Mesendoderm (in vitro differentiated cells): Measurements from ENCODE around the gene P2RX1. TPM values are rescaled to one million over a fixed set of nuclear protein-coding genes. Genes with fewer than 3 reads are reported as not detected.
A peak's percentile ranks its signal among the peaks of the same experiment; 100 is the strongest.

Source experiments
- DNase-seq: peaks from one replicate; pipeline ENCODE4 v3.0.0; 2013
- H2AK5ac ChIP-seq: 2 replicates; pipeline ENCODE4 v1.6.1; 2013; ENCODE audit warnings: low read length, inconsistent platforms
- H2BK120ac ChIP-seq: 2 replicates; pipeline ENCODE4 v1.6.1; 2013; ENCODE audit warnings: low read depth, mild to moderate bottlenecking, low read length, moderate library complexity, mixed read lengths
- H2BK15ac ChIP-seq: replicated peaks from 2 replicates; pipeline ENCODE4 v1.6.1; 2013; ENCODE audit warnings: low read depth, mild to moderate bottlenecking, moderate library complexity
- H2BK5ac ChIP-seq: 2 replicates; pipeline ENCODE4 v1.6.1; 2013; ENCODE audit warnings: low read length, inconsistent platforms
- H3K18ac ChIP-seq: 2 replicates; pipeline ENCODE4 v1.6.1; 2013; ENCODE audit warnings: mild to moderate bottlenecking, low read length, mixed read lengths
- H3K23ac ChIP-seq: one replicate; pipeline ENCODE4 v1.6.1; 2013; ENCODE audit warnings: low read length
- H3K27ac ChIP-seq: 2 replicates; pipeline ENCODE4 v1.5.1; 2013; ENCODE audit warnings: low read depth, mild to moderate bottlenecking, inconsistent platforms, low read length, moderate library complexity
- H3K27me3 ChIP-seq: 2 replicates; pipeline ENCODE4 v1.6.1; 2013; ENCODE audit warnings: low read length, control low read depth, mild to moderate bottlenecking, inconsistent platforms; ENCODE audit not compliant: insufficient read depth, poor library complexity
- H3K36me3 ChIP-seq: 2 replicates; pipeline ENCODE4 v1.6.1; 2013; ENCODE audit warnings: low read length, inconsistent platforms; ENCODE audit not compliant: control insufficient read depth, insufficient read depth
- H3K4ac ChIP-seq: one replicate; pipeline ENCODE4 v1.6.1; 2013; ENCODE audit warnings: low read depth, mild to moderate bottlenecking, low read length, moderate library complexity
- H3K4me1 ChIP-seq: 2 replicates; pipeline ENCODE4 v1.6.1; 2013; ENCODE audit warnings: low read depth, low read length, inconsistent platforms; ENCODE audit not compliant: control insufficient read depth
- H3K4me2 ChIP-seq: 2 replicates; pipeline ENCODE4 v1.6.1; 2013; ENCODE audit warnings: low read length
- H3K4me3 ChIP-seq: 2 replicates; pipeline ENCODE4 v1.5.1; 2013; ENCODE audit warnings: mild to moderate bottlenecking, low read length
- H3K56ac ChIP-seq: one replicate; pipeline ENCODE4 v1.6.1; 2013; ENCODE audit warnings: low read length
- H3K79me1 ChIP-seq: 2 replicates; pipeline ENCODE4 v1.6.1; 2013; ENCODE audit warnings: low read length, inconsistent platforms
- H3K79me2 ChIP-seq: 2 replicates; pipeline ENCODE4 v1.6.1; 2013; ENCODE audit warnings: mild to moderate bottlenecking, low read length; ENCODE audit not compliant: control insufficient read depth, insufficient read depth
- H3K9ac ChIP-seq: 2 replicates; pipeline ENCODE4 v1.6.1; 2013; ENCODE audit warnings: low read length, inconsistent platforms
- H4K5ac ChIP-seq: one replicate; pipeline ENCODE4 v1.6.1; 2013; ENCODE audit warnings: low read length
- H4K8ac ChIP-seq: one replicate; pipeline ENCODE4 v1.6.1; 2013; ENCODE audit warnings: low read depth, mild to moderate bottlenecking, control low read depth, low read length, moderate library complexity
- WGBS: extraction: QIAGEN DNeasy Blood & Tissue Kit; methylation state at CpG from one replicate; pipeline ENCODE4 v1.1.7; 2013; ENCODE audit warnings: low lambda C conversion rate, missing lambda C conversion rate; ENCODE audit not compliant: insufficient coverage; ENCODE audit errors: extremely low coverage; 5-methylcytosine and 5-hydroxymethylcytosine counted together
- polyA plus RNA-seq, 2 experiments: library from polyadenylated mRNA; stranded (reverse); fragments of 200-250 nt; gene quantifications; one replicate each; pipeline ENCODE4 v1.2.3, GENCODE V29; 2013

The P2RX1 gene
- 0.03 TPM for polyA plus RNA-seq (2013, experiment 1 of 2)
- polyA plus RNA-seq (2013, experiment 2 of 2): 0.03 TPM

- Histone ChIP-seq H3K23ac (no peak within 1 kb of the TSS), H3K79me2 (no peaks in the 10 kb centered on the region), H4K5ac (no peak within 1 kb of the TSS), H3K36me3 (no peaks in the 10 kb centered on the region), H3K4me3 (no peak within 1 kb of the TSS), H2BK120ac (no peak within 1 kb of the TSS), H3K9ac (no peak within 1 kb of the TSS), H2BK5ac (no peak within 1 kb of the TSS), H2BK15ac (no peak within 1 kb of the TSS), H4K8ac (no peak within 1 kb of the TSS), H3K79me1 (no peaks in the 10 kb centered on the region), H3K27ac (no peak within 1 kb of the TSS), H3K4me1 (no peaks in the 10 kb centered on the region), H2AK5ac (no peak within 1 kb of the TSS), H3K18ac (no peak within 1 kb of the TSS), H3K4me2 (no peak within 1 kb of the TSS), H3K56ac (no peak within 1 kb of the TSS), H3K27me3 (no peaks in the 10 kb centered on the region), H3K4ac (no peak within 1 kb of the TSS)
- DNase-seq: no peak
- WGBS: no CpG with 5 or more reads among the region's 28 CpGs
Measured at GRCh38 chr17:3915995-3916696, at the start of gene P2RX1. Gene P2RX1 (minus strand): TSS chr17:3916465. CDS start chr17:3916225, 240 bp downstream.

- no peaks in the 10 kb centered on the region for H3K79me2 ChIP-seq
- H3K4ac ChIP-seq: no peak overlapping the region
- no peak overlapping the region for H3K23ac ChIP-seq
- H3K56ac ChIP-seq: peak overlapping the region; percentile 80
- H2BK120ac ChIP-seq: no peak overlapping the region
- H3K9ac ChIP-seq: peak overlapping the region; percentile 56
- H2AK5ac ChIP-seq: no peak overlapping the region
- DNase-seq: peak; percentile 90
- H3K27ac ChIP-seq: no peak overlapping the region
- H3K4me3 ChIP-seq: no peak overlapping the region
- H3K4me1 ChIP-seq: peaks cover 4% of the 10 kb centered on the region
- H3K18ac ChIP-seq: peak overlapping the region; percentile 22
- no peak overlapping the region for H2BK5ac ChIP-seq
- H3K79me1 ChIP-seq: no peaks in the 10 kb centered on the region
- peaks cover 7% of the 10 kb centered on the region for H3K27me3 ChIP-seq
- H4K5ac ChIP-seq: no peak overlapping the region
- H3K36me3 ChIP-seq: no peaks in the 10 kb centered on the region
- WGBS: no CpG with 5 or more reads among the region's 17 CpGs
- H4K8ac ChIP-seq: no peak overlapping the region
- H2BK15ac ChIP-seq: no peak overlapping the region
- peak overlapping the region; percentile 59 for H3K4me2 ChIP-seq
Measured at GRCh38 chr17:3965118-3965800, 49.0 kb upstream of the P2RX1 start.

- Histone ChIP-seq H3K4me3 (peak within 1 kb of the TSS; percentile 9), H3K27ac (no peak within 1 kb of the TSS)
Measured at GRCh38 chr17:3964203-3965117, 48.2 kb upstream of the P2RX1 start, which contains the start of gene ATP2A3. Gene ATP2A3 (minus strand): TSS chr17:3964437. CDS start chr17:3964291, 146 bp downstream.

GRCh38 chr17:3963237-3964201 is 47.3 kb upstream of the P2RX1 start:
- H4K8ac ChIP-seq: no peak overlapping the region
- peaks cover 4% of the 10 kb centered on the region for H3K4me1 ChIP-seq
- no peak overlapping the region for H3K56ac ChIP-seq
- H2AK5ac ChIP-seq: no peak overlapping the region
- H3K79me1 ChIP-seq: no peaks in the 10 kb centered on the region
- H2BK5ac ChIP-seq: no peak overlapping the region
- peak overlapping the region; percentile 31 for H3K4me2 ChIP-seq
- peak overlapping the region; percentile 45 for H3K23ac ChIP-seq
- no peak overlapping the region for H3K27ac ChIP-seq
- no peak overlapping the region for H2BK15ac ChIP-seq
- no peak for DNase-seq
- H2BK120ac ChIP-seq: no peak overlapping the region
- H3K36me3 ChIP-seq: no peaks in the 10 kb centered on the region
- no CpG with 5 or more reads among the region's 64 CpGs for WGBS
- no peak overlapping the region for H3K9ac ChIP-seq
- H3K18ac ChIP-seq: no peak overlapping the region
- no peak overlapping the region for H3K4ac ChIP-seq
- peaks cover 7% of the 10 kb centered on the region for H3K27me3 ChIP-seq
- no peaks in the 10 kb centered on the region for H3K79me2 ChIP-seq
- H4K5ac ChIP-seq: no peak overlapping the region
- H3K4me3 ChIP-seq: no peak overlapping the region

More at GRCh38 chr17:3964203-3965117, 48.2 kb upstream of the P2RX1 start, which contains the start of gene ATP2A3:
- Histone ChIP-seq H2BK120ac (no peak within 1 kb of the TSS), H3K27me3 (peaks cover 7% of the 10 kb centered on the region), H3K4ac (no peak within 1 kb of the TSS), H3K56ac (peak within 1 kb of the TSS; percentile 80), H3K79me2 (no peaks in the 10 kb centered on the region), H2BK15ac (no peak within 1 kb of the TSS), H3K4me2 (peak within 1 kb of the TSS; percentile 59), H3K23ac (peak within 1 kb of the TSS; percentile 45), H2AK5ac (no peak within 1 kb of the TSS), H3K79me1 (no peaks in the 10 kb centered on the region), H2BK5ac (no peak within 1 kb of the TSS), H3K36me3 (no peaks in the 10 kb centered on the region), H3K4me1 (peaks cover 4% of the 10 kb centered on the region), H4K8ac (no peak within 1 kb of the TSS), H3K18ac (peak within 1 kb of the TSS; percentile 22), H4K5ac (no peak within 1 kb of the TSS), H3K9ac (peak within 1 kb of the TSS; percentile 56)
- WGBS: no CpG with 5 or more reads among the region's 92 CpGs
- peak; percentile 39 for DNase-seq

- Histone ChIP-seq H3K4me3 (no peak overlapping the region), H3K36me3 (no peaks in the 10 kb centered on the region), H2AK5ac (no peak overlapping the region), H3K9ac (no peak overlapping the region), H2BK120ac (no peak overlapping the region), H3K4me1 (peaks cover 4% of the 10 kb centered on the region), H3K18ac (no peak overlapping the region), H2BK15ac (no peak overlapping the region), H3K27me3 (peaks cover 7% of the 10 kb centered on the region), H3K56ac (no peak overlapping the region), H3K79me1 (no peaks in the 10 kb centered on the region), H3K23ac (no peak overlapping the region), H3K4me2 (no peak overlapping the region), H2BK5ac (no peak overlapping the region), H3K27ac (no peak overlapping the region), H3K79me2 (no peaks in the 10 kb centered on the region), H4K8ac (no peak overlapping the region), H4K5ac (no peak overlapping the region), H3K4ac (no peak overlapping the region)
- no peak for DNase-seq
Measured at GRCh38 chr17:3962965-3963236, 46.6 kb upstream of the P2RX1 start.
